Caco-2 (cell line): ENCODE data around the gene KLF13. TPM values are rescaled to one million over a fixed set of nuclear protein-coding genes. Genes with fewer than 3 reads are reported as not detected.

Source experiments
- Bru-seq: library from RNA; stranded (reverse); fragments of 400-500 nt; gene quantifications from one replicate; lab custom pipeline; 2021; lab: Mats Ljungman, UMichigan
- BruChase-seq, 2 experiments: library from RNA; stranded (reverse); fragments of 400-500 nt; gene quantifications; one replicate each; lab custom pipeline; 2021; lab: Mats Ljungman, UMichigan
- BruUV-seq: library from RNA; stranded (reverse); fragments of 400-500 nt; replicated peaks from 2 replicates; lab custom pipeline; 2021; lab: Mats Ljungman, UMichigan
- CTCF ChIA-PET: fragments of 300-600 bp; sonication (Branson Sonifier 250); formaldehyde crosslinking; loops from one replicate; lab custom pipeline; 2022; ENCODE audit warnings: antibody characterized with exemption; lab: Charles Lee
- POLR2A ChIA-PET: fragments of 300-600 bp; sonication (Branson Sonifier 250); formaldehyde crosslinking; loops from one replicate; lab custom pipeline; 2022; ENCODE audit warnings: antibody characterized with exemption; lab: Charles Lee
- DNase-seq, 2 experiments: peaks; one replicate each; pipeline versions ENCODE4 v3.0.0 to v3.0.0-alpha.2; 2020 to 2022
- H3K27me3 ChIP-seq: replicated peaks from 2 replicates; pipeline ENCODE4 v1.6.0; 2011; ENCODE audit warnings: low read length; ENCODE audit not compliant: control insufficient read depth, insufficient read depth
- H3K36me3 ChIP-seq: 2 replicates; pipeline ENCODE4 v1.5.1; 2011; ENCODE audit warnings: low read length; ENCODE audit not compliant: control insufficient read depth, insufficient read depth
- H3K4me1 ChIP-seq: fragments of 250-450 bp; sonication (Bioruptor Pico); 2 replicates; pipeline ENCODE4 v1.5.1; 2020; ENCODE audit warnings: mild to moderate bottlenecking
- H3K4me3 ChIP-seq: 2 replicates; pipeline ENCODE4 v1.5.1; 2011; ENCODE audit warnings: low read depth, mild to moderate bottlenecking, control low read depth, low read length
- H3K9me3 ChIP-seq: fragments of 250-450 bp; sonication (Bioruptor Pico); 2 replicates; pipeline ENCODE4 v1.5.1; 2020; ENCODE audit warnings: mild to moderate bottlenecking, moderate library complexity
- H3K27ac Mint-ChIP-seq: one replicate; pipeline ENCODE4 v1.8.0; 2022; ENCODE audit warnings: mixed read lengths; ENCODE audit not compliant: unreplicated experiment
- H3K27me3 Mint-ChIP-seq: one replicate; pipeline ENCODE4 v1.8.0; 2022; ENCODE audit warnings: mixed read lengths; ENCODE audit not compliant: insufficient read depth, unreplicated experiment
- H3K36me3 Mint-ChIP-seq: one replicate; pipeline ENCODE4 v1.8.0; 2022; ENCODE audit warnings: mild to moderate bottlenecking, mixed read lengths; ENCODE audit not compliant: insufficient read depth, unreplicated experiment
- H3K4me1 Mint-ChIP-seq: one replicate; pipeline ENCODE4 v1.8.0; 2022; ENCODE audit warnings: low read depth, mixed read lengths; ENCODE audit not compliant: unreplicated experiment
- H3K4me3 Mint-ChIP-seq: one replicate; pipeline ENCODE4 v1.8.0; 2022; ENCODE audit warnings: mild to moderate bottlenecking, moderate library complexity, mixed read lengths; ENCODE audit not compliant: unreplicated experiment
- H3K9me3 Mint-ChIP-seq: one replicate; pipeline ENCODE4 v1.8.0; 2022; ENCODE audit warnings: mixed read lengths; ENCODE audit not compliant: unreplicated experiment
- intact Hi-C: fragments of 100-400 bp; cut with micrococcal nuclease; formaldehyde crosslinking; loops from one replicate; pipeline ENCODE4 v1.10.0; 2022; ENCODE audit not compliant: unreplicated experiment
- long read RNA-seq: library from polyadenylated mRNA; stranded (forward); transcript quantifications from one replicate; pipeline ENCODE4 v2.0.0, GENCODE V29; 2022
- total RNA-seq: library from RNA; stranded (reverse); gene quantifications from 2 replicates; pipeline ENCODE4 v1.2.3, GENCODE V29; 2022
- TF ChIP-seq, protein P1 (sequence below), 2 experiments: fragments of 200-600 bp in 1 of 2; IDR thresholded peaks; 1 replicate in 1 of 2; 2 replicates in 1 of 2; pipeline versions ENCODE4 v1.5.1 to v1.8.0; 2011 to 2022; ENCODE audit warnings: antibody characterized with exemption in 1 of 2, control low read depth in 1 of 2, inconsistent platforms in 1 of 2, low read depth in 1 of 2, low read length in 1 of 2, mild to moderate bottlenecking in 1 of 2, moderate library complexity in 1 of 2; ENCODE audit not compliant: insufficient read depth in 1 of 2, severe bottlenecking in 1 of 2, unreplicated experiment in 1 of 2

Gene KLF13
- total RNA-seq (16.6 and 18.8 TPM in 2 replicates), Bru-seq, nascent RNA (percentile 57 among the genes with signal in this experiment), BruChase-seq, experiment 1, labeled RNA remaining after a 2-hour chase (percentile 69 among the genes with signal in this experiment), BruChase-seq, experiment 2, labeled RNA remaining after a 6-hour chase (percentile 67 among the genes with signal in this experiment)
- long read RNA-seq, partial matches to known transcripts, result 0 of 2 reads
- long read RNA-seq, other reads (novel, unspliced or antisense), result 2 of 2 reads

DNA sequence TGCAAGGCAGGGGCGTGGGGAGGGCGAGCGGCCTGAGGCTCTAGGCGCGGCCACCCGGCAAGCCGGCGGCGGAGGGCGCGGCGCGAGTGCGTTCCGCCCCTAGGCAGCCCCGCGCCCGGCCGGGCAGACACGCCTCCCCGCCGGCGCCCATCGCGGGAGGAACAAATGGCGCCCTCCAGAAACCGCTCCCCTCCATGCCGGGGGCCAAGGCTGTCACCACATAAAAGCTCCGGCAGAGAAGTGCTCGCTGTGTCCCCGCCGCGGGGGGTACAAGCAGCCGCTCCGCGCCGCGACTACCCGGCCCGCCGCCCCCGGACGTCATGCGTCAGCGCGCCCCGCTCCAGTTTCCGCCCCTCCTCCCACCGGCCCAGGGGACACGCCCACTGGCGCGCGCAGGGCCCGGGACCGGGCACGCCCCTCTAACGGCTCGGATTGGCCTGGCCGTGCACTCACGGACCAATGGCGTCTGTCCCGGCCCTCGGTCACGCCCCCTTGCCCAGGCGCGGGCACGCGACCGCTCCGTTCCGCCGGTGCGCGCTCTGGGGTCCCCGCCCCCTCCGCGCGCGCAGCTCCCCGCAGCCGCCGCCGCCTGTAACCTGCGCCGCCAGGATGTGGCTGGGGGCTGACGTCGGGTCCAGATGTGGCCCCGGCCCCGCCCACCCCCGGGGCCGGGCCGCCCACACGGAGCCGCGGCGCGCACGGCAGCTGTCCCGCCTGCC, at the start of gene KLF13:
TSS of gene KLF13 (plus strand) at position 680 of the 719 bp plus-strand sequence. CDS start 378 bp downstream, outside the sequence.
- DNase-seq, result peak; percentile 97 to 99
- ChIA-PET POLR2A (interaction anchor here (0.6 to 1.0 kb wide), 4 partner anchors 10 to 334 kb away, joined by 5 to 7 read pairs (median 6); no protein-coding TSS in a partner anchor), CTCF (interaction anchor here (0.6 to 1.6 kb wide), 3 partner anchors 29 to 162 kb away, joined by 3 to 12 read pairs (median 3); no protein-coding TSS in a partner anchor)
- H3K4me3 ChIP-seq, result peak within 1 kb of the TSS; percentile 92
- TF ChIP-seq, protein P1, sequence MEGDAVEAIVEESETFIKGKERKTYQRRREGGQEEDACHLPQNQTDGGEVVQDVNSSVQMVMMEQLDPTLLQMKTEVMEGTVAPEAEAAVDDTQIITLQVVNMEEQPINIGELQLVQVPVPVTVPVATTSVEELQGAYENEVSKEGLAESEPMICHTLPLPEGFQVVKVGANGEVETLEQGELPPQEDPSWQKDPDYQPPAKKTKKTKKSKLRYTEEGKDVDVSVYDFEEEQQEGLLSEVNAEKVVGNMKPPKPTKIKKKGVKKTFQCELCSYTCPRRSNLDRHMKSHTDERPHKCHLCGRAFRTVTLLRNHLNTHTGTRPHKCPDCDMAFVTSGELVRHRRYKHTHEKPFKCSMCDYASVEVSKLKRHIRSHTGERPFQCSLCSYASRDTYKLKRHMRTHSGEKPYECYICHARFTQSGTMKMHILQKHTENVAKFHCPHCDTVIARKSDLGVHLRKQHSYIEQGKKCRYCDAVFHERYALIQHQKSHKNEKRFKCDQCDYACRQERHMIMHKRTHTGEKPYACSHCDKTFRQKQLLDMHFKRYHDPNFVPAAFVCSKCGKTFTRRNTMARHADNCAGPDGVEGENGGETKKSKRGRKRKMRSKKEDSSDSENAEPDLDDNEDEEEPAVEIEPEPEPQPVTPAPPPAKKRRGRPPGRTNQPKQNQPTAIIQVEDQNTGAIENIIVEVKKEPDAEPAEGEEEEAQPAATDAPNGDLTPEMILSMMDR (IDR thresholded peaks at IDR 0.05; ENCODE audit: insufficient read depth in 1 of 2, low read depth in 1 of 2, low read length in 1 of 2, severe bottlenecking in 1 of 2, unreplicated experiment in 1 of 2), result no peak
- H3K9me3 ChIP-seq, result no peaks in the 10 kb centered on the region
- Mint-ChIP-seq H3K27me3 (no peaks in the 10 kb centered on the region), H3K4me1 (no peaks in the 10 kb centered on the region), H3K4me3 (peak within 1 kb of the TSS; percentile 86), H3K27ac (peak within 1 kb of the TSS; percentile 76), H3K36me3 (peaks cover 6% of the 10 kb centered on the region), H3K9me3 (no peaks in the 10 kb centered on the region)
- intact Hi-C loops, result loop anchor here (1.0 to 5.0 kb wide), 2 partner anchors 30 to 109 kb away; no protein-coding TSS in a partner anchor
- H3K4me1 ChIP-seq, result peaks cover 11% of the 10 kb centered on the region
- no peaks in the 10 kb centered on the region; the same call in 1 of the 2 replicates for H3K36me3 ChIP-seq
- no TSS peak for BruUV-seq
- H3K27me3 ChIP-seq, result no peaks in the 10 kb centered on the region

DNA sequence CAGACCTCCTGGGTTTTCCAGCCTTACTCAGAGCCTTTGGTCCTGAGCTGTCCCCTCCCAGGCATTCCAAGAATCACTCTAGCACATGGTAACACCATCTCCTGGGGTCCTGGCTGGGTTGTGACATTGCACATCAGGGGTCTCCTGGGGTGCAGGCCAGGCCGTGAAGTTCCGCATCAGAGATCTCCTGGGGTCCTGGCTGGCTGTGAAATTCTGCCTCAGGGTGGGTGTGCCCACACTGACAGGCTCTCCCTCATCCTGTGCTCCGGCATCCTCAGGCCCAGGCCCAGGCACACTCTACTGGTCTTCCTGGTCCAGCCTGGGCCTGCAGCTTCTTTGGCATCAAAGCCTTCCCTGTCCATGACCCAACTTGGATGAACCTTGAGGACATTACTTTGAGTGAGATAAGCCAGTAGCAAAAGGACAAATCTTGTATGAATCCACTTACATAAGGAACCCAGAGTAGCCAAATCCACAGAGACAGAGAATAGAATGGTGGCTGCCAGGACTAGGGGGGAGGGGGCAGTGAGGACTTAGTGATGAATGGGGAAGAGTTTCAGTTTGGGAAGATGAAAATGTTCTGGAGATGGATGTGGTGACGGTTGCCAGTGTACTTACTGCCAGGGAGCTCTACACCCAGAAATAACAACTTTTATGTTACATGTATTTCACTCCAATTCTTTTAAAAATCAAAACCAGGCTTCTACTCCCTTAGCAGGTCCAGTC, 49.1 kb upstream of the KLF13 start:
- DNase-seq, result peak in 1 of 2 experiments; percentile 16
- no peaks in the 10 kb centered on the region for H3K36me3 ChIP-seq
- H3K9me3 ChIP-seq, result no peaks in the 10 kb centered on the region; the same call in none of the 2 replicates
- Mint-ChIP-seq H3K27ac (no peak overlapping the region), H3K4me3 (no peak overlapping the region), H3K36me3 (no peaks in the 10 kb centered on the region), H3K27me3 (no peaks in the 10 kb centered on the region), H3K9me3 (no peaks in the 10 kb centered on the region), H3K4me1 (no peaks in the 10 kb centered on the region)
- POLR2A ChIA-PET, result no interaction called here
- intact Hi-C loops, result no loop called here
- no peaks in the 10 kb centered on the region for H3K27me3 ChIP-seq
- peaks cover 5% of the 10 kb centered on the region; the same call in 1 of the 2 replicates for H3K4me1 ChIP-seq
- CTCF ChIA-PET, result no interaction called here
- no TSS peak for BruUV-seq
- H3K4me3 ChIP-seq, result no peak overlapping the region
- TF ChIP-seq, protein P1 (IDR thresholded peaks at IDR 0.05; ENCODE audit: insufficient read depth in 1 of 2, low read depth in 1 of 2, low read length in 1 of 2, severe bottlenecking in 1 of 2, unreplicated experiment in 1 of 2), result no peak

DNA sequence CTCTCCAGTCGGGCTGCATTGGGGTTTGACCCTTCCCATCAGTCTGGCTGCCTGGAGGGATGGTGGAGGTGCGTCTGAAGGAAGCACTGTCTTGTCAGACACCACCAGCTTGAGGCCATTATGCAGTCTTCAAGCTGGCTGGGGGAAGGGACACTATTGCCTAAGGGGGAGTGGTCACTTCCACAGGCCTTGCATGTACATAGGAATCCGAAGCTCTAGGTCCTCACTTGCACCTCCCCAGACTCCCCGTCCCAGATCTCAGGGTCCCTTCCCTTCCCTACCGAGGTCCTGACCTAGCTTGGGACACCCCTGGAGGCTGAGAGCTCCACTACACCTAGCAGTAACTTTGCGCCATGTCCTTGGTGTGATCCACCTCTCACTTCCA, 48.6 kb upstream of the KLF13 start:
- H3K27me3 Mint-ChIP-seq, result no peaks in the 10 kb centered on the region
- DNase-seq, result peak in 1 of 2 experiments; percentile 29
- no peaks in the 10 kb centered on the region for H3K36me3 ChIP-seq
- H3K27ac Mint-ChIP-seq, result no peak overlapping the region
- peaks cover 3% of the 10 kb centered on the region for H3K9me3 ChIP-seq
- no peak overlapping the region for H3K4me3 Mint-ChIP-seq
- no peaks in the 10 kb centered on the region for H3K4me1 Mint-ChIP-seq
- TF ChIP-seq, protein P1 (IDR thresholded peaks at IDR 0.05; ENCODE audit: insufficient read depth in 1 of 2, low read depth in 1 of 2, low read length in 1 of 2, severe bottlenecking in 1 of 2, unreplicated experiment in 1 of 2), result no peak
- ChIA-PET CTCF (interaction anchor here (0.6 kb wide), 1 partner anchor 9 kb away, joined by 3 read pairs; no protein-coding TSS in a partner anchor), POLR2A (no interaction called here)
- peaks cover 5% of the 10 kb centered on the region; the same call in 1 of the 2 replicates for H3K4me1 ChIP-seq
- no TSS peak for BruUV-seq
- H3K4me3 ChIP-seq, result no peak overlapping the region
- no peaks in the 10 kb centered on the region for H3K36me3 Mint-ChIP-seq
- intact Hi-C loops, result no loop called here
- no peaks in the 10 kb centered on the region for H3K9me3 Mint-ChIP-seq
- no peaks in the 10 kb centered on the region for H3K27me3 ChIP-seq
